IgD-negative memory B cell (primary cell): ENCODE data around the gene FOXM1. TPM values are rescaled to one million over a fixed set of nuclear protein-coding genes. Genes with fewer than 3 reads are reported as not detected.
A peak's percentile ranks its signal among the peaks of the same experiment; 100 is the strongest.

ENCODE experiments used
- H3K27ac Mint-ChIP-seq, 3 donors: one replicate each; pipeline ENCODE4 v1.8.0; 2020 to 2022; ENCODE audit warnings: mild to moderate bottlenecking in 3 of 3, mixed read lengths in 3 of 3, moderate library complexity in 1 of 3
- H3K27me3 Mint-ChIP-seq: one replicate; pipeline ENCODE4 v1.8.0; 2021; ENCODE audit warnings: mixed read lengths
- H3K36me3 Mint-ChIP-seq: one replicate; pipeline ENCODE4 v1.8.0; 2020; ENCODE audit warnings: mild to moderate bottlenecking, mixed read lengths
- H3K4me1 Mint-ChIP-seq, 3 donors: one replicate each; pipeline ENCODE4 v1.8.0; 2020 to 2022; ENCODE audit warnings: mixed read lengths in 3 of 3, mild to moderate bottlenecking in 1 of 3
- H3K4me3 Mint-ChIP-seq, 4 donors: one replicate each; pipeline ENCODE4 v1.8.0; 2020 to 2022; ENCODE audit warnings: mild to moderate bottlenecking in 4 of 4, mixed read lengths in 4 of 4, moderate library complexity in 3 of 4
- H3K9me3 Mint-ChIP-seq, 3 donors: one replicate each; pipeline ENCODE4 v1.8.0; 2020 to 2021; ENCODE audit warnings: mixed read lengths in 3 of 3, mild to moderate bottlenecking in 1 of 3
- polyA plus RNA-seq: library from polyadenylated mRNA; unstranded; fragments of 300-500 nt; fragmentation: Illumina TruSeq; gene quantifications from one replicate; pipeline ENCODE4 v1.2.3, GENCODE V29; 2021

Gene FOXM1
- polyA plus RNA-seq, 1 donor from 2014 or later = 0.88 TPM

- Mint-ChIP-seq H3K36me3 (peaks cover 10% of the 10 kb centered on the region), H3K27ac (no peak overlapping the region), H3K27me3 (no peaks in the 10 kb centered on the region), H3K9me3 (no peaks in the 10 kb centered on the region), H3K4me3 (no peak overlapping the region), H3K4me1 (peaks cover 0 to 5% (median 4%) of the 10 kb centered on the region in 3 donors)
These were observed 40.4 kb downstream of the FOXM1 start for GRCh38 chr12:2836574-2836973.

- H3K36me3 Mint-ChIP-seq = peaks cover 10% of the 10 kb centered on the region
- H3K9me3 Mint-ChIP-seq = no peaks in the 10 kb centered on the region
- no peaks in the 10 kb centered on the region for H3K27me3 Mint-ChIP-seq
- peaks cover 0 to 6% (median 4%) of the 10 kb centered on the region in 3 donors for H3K4me1 Mint-ChIP-seq
- H3K27ac Mint-ChIP-seq = no peak overlapping the region
- no peak overlapping the region for H3K4me3 Mint-ChIP-seq
These were observed 41.1 kb downstream of the FOXM1 start for GRCh38 chr12:2835691-2836403.

GRCh38 chr12:2834581-2835491 is 42.1 kb downstream of the FOXM1 start, which contains the start of gene NRIP2:
NRIP2 (minus strand) TSS chr12:2835035; CDS start chr12:2834983, 52 bp downstream.
- Mint-ChIP-seq H3K36me3 (peaks cover 10% of the 10 kb centered on the region), H3K27ac (no peak within 1 kb of the TSS), H3K4me1 (peaks cover 0 to 6% (median 4%) of the 10 kb centered on the region in 3 donors), H3K9me3 (no peaks in the 10 kb centered on the region), H3K4me3 (no peak within 1 kb of the TSS), H3K27me3 (no peaks in the 10 kb centered on the region)

GRCh38 chr12:2833810-2834209 is 43.2 kb downstream of the FOXM1 start:
- H3K36me3 Mint-ChIP-seq = peaks cover 3% of the 10 kb centered on the region
- H3K9me3 Mint-ChIP-seq = no peaks in the 10 kb centered on the region
- peaks cover 0 to 6% (median 4%) of the 10 kb centered on the region in 3 donors for H3K4me1 Mint-ChIP-seq
- H3K27ac Mint-ChIP-seq = no peak overlapping the region
- no peak overlapping the region for H3K4me3 Mint-ChIP-seq
- H3K27me3 Mint-ChIP-seq = no peaks in the 10 kb centered on the region

- Mint-ChIP-seq H3K4me3 (no peak overlapping the region), H3K9me3 (no peaks in the 10 kb centered on the region), H3K27me3 (no peaks in the 10 kb centered on the region), H3K36me3 (peaks cover 3% of the 10 kb centered on the region), H3K4me1 (peaks cover 0 to 6% (median 4%) of the 10 kb centered on the region in 3 donors), H3K27ac (no peak overlapping the region)
These were observed 43.6 kb downstream of the FOXM1 start for GRCh38 chr12:2833327-2833726.

- Mint-ChIP-seq H3K36me3 (peaks cover 3% of the 10 kb centered on the region), H3K4me1 (peaks cover 0 to 6% (median 4%) of the 10 kb centered on the region in 3 donors)
These were observed 44.3 kb downstream of the FOXM1 start for GRCh38 chr12:2832550-2833127.

GRCh38 chr12:2829275-2829674 is 47.7 kb downstream of the FOXM1 start:
- peak overlapping the region in 1 of 3 donors; percentile 20 for H3K27ac Mint-ChIP-seq
- no peaks in the 10 kb centered on the region for H3K9me3 Mint-ChIP-seq
- H3K27me3 Mint-ChIP-seq = no peaks in the 10 kb centered on the region
- H3K4me3 Mint-ChIP-seq = no peak overlapping the region
- peaks cover 0 to 2% (median 0%) of the 10 kb centered on the region in 3 donors for H3K4me1 Mint-ChIP-seq
- peaks cover 3% of the 10 kb centered on the region for H3K36me3 Mint-ChIP-seq

More at GRCh38 chr12:2832550-2833127, 44.3 kb downstream of the FOXM1 start:
- H3K27ac Mint-ChIP-seq = peak overlapping the region in 1 of 3 donors; percentile 31
- H3K9me3 Mint-ChIP-seq = no peaks in the 10 kb centered on the region
- H3K4me3 Mint-ChIP-seq = no peak overlapping the region
- H3K27me3 Mint-ChIP-seq = no peaks in the 10 kb centered on the region

GRCh38 chr12:2826721-2827515 is 50.1 kb downstream of the FOXM1 start:
- Mint-ChIP-seq H3K27ac (no peak overlapping the region), H3K27me3 (no peaks in the 10 kb centered on the region), H3K9me3 (no peaks in the 10 kb centered on the region), H3K4me3 (no peak overlapping the region), H3K36me3 (peaks cover 6% of the 10 kb centered on the region), H3K4me1 (peaks cover 0 to 2% (median 0%) of the 10 kb centered on the region in 3 donors)

- H3K27me3 Mint-ChIP-seq = no peaks in the 10 kb centered on the region
- H3K4me3 Mint-ChIP-seq = no peak overlapping the region
- no peak overlapping the region for H3K27ac Mint-ChIP-seq
- no peaks in the 10 kb centered on the region for H3K9me3 Mint-ChIP-seq
- no peaks in the 10 kb centered on the region for H3K4me1 Mint-ChIP-seq
- H3K36me3 Mint-ChIP-seq = peaks cover 6% of the 10 kb centered on the region
These were observed 50.9 kb downstream of the FOXM1 start for GRCh38 chr12:2826036-2826435.

- H3K4me1 Mint-ChIP-seq = no peaks in the 10 kb centered on the region
- peak overlapping the region in 1 of 3 donors; percentile 45 for H3K27ac Mint-ChIP-seq
- H3K36me3 Mint-ChIP-seq = peaks cover 6% of the 10 kb centered on the region
- H3K9me3 Mint-ChIP-seq = no peaks in the 10 kb centered on the region
- no peak overlapping the region for H3K4me3 Mint-ChIP-seq
- no peaks in the 10 kb centered on the region for H3K27me3 Mint-ChIP-seq
These were observed 51.8 kb downstream of the FOXM1 start for GRCh38 chr12:2825132-2825531.

- H3K4me3 Mint-ChIP-seq = peak overlapping the region in 1 of 4 donors; percentile 47
- peaks cover 5% of the 10 kb centered on the region for H3K36me3 Mint-ChIP-seq
- H3K4me1 Mint-ChIP-seq = no peaks in the 10 kb centered on the region
- no peaks in the 10 kb centered on the region for H3K9me3 Mint-ChIP-seq
- H3K27ac Mint-ChIP-seq = no peak overlapping the region
- H3K27me3 Mint-ChIP-seq = no peaks in the 10 kb centered on the region
These were observed 52.4 kb downstream of the FOXM1 start for GRCh38 chr12:2824541-2824940.

GRCh38 chr12:2823483-2823882 is 53.5 kb downstream of the FOXM1 start:
- no peaks in the 10 kb centered on the region for H3K27me3 Mint-ChIP-seq
- H3K27ac Mint-ChIP-seq = no peak overlapping the region
- no peaks in the 10 kb centered on the region for H3K4me1 Mint-ChIP-seq
- no peak overlapping the region for H3K4me3 Mint-ChIP-seq
- no peaks in the 10 kb centered on the region for H3K9me3 Mint-ChIP-seq
- peaks cover 4% of the 10 kb centered on the region for H3K36me3 Mint-ChIP-seq

- H3K4me3 Mint-ChIP-seq = no peak overlapping the region
- H3K9me3 Mint-ChIP-seq = no peaks in the 10 kb centered on the region
- H3K36me3 Mint-ChIP-seq = peaks cover 4% of the 10 kb centered on the region
- H3K4me1 Mint-ChIP-seq = peaks cover 2 to 4% (median 4%) of the 10 kb centered on the region in 3 donors
- no peaks in the 10 kb centered on the region for H3K27me3 Mint-ChIP-seq
- H3K27ac Mint-ChIP-seq = no peak overlapping the region
These were observed 56.5 kb downstream of the FOXM1 start for GRCh38 chr12:2820432-2820831.

- H3K36me3 Mint-ChIP-seq = peaks cover 4% of the 10 kb centered on the region
- no peaks in the 10 kb centered on the region for H3K9me3 Mint-ChIP-seq
- no peak overlapping the region for H3K27ac Mint-ChIP-seq
- H3K4me1 Mint-ChIP-seq = peaks cover 2 to 6% (median 4%) of the 10 kb centered on the region in 3 donors
- H3K27me3 Mint-ChIP-seq = no peaks in the 10 kb centered on the region
- no peak overlapping the region for H3K4me3 Mint-ChIP-seq
These were observed 57.2 kb downstream of the FOXM1 start for GRCh38 chr12:2819810-2820209.
